Mesendoderm (in vitro differentiated cells): ENCODE measurements around the gene APBB1IP.

Source experiments
- DNase-seq: peaks from one replicate; pipeline ENCODE4 v3.0.0; 2013
- H2AK5ac ChIP-seq: 2 replicates; pipeline ENCODE4 v1.6.1; 2013; ENCODE audit warnings: low read length, inconsistent platforms
- H2BK120ac ChIP-seq: 2 replicates; pipeline ENCODE4 v1.6.1; 2013; ENCODE audit warnings: low read depth, mild to moderate bottlenecking, low read length, moderate library complexity, mixed read lengths
- H2BK15ac ChIP-seq: replicated peaks from 2 replicates; pipeline ENCODE4 v1.6.1; 2013; ENCODE audit warnings: low read depth, mild to moderate bottlenecking, moderate library complexity
- H2BK5ac ChIP-seq: 2 replicates; pipeline ENCODE4 v1.6.1; 2013; ENCODE audit warnings: low read length, inconsistent platforms
- H3K18ac ChIP-seq: 2 replicates; pipeline ENCODE4 v1.6.1; 2013; ENCODE audit warnings: mild to moderate bottlenecking, low read length, mixed read lengths
- H3K23ac ChIP-seq: one replicate; pipeline ENCODE4 v1.6.1; 2013; ENCODE audit warnings: low read length
- H3K27ac ChIP-seq: 2 replicates; pipeline ENCODE4 v1.5.1; 2013; ENCODE audit warnings: low read depth, mild to moderate bottlenecking, inconsistent platforms, low read length, moderate library complexity
- H3K27me3 ChIP-seq: 2 replicates; pipeline ENCODE4 v1.6.1; 2013; ENCODE audit warnings: low read length, control low read depth, mild to moderate bottlenecking, inconsistent platforms; ENCODE audit not compliant: insufficient read depth, poor library complexity
- H3K36me3 ChIP-seq: 2 replicates; pipeline ENCODE4 v1.6.1; 2013; ENCODE audit warnings: low read length, inconsistent platforms; ENCODE audit not compliant: control insufficient read depth, insufficient read depth
- H3K4ac ChIP-seq: one replicate; pipeline ENCODE4 v1.6.1; 2013; ENCODE audit warnings: low read depth, mild to moderate bottlenecking, low read length, moderate library complexity
- H3K4me1 ChIP-seq: 2 replicates; pipeline ENCODE4 v1.6.1; 2013; ENCODE audit warnings: low read depth, low read length, inconsistent platforms; ENCODE audit not compliant: control insufficient read depth
- H3K4me2 ChIP-seq: 2 replicates; pipeline ENCODE4 v1.6.1; 2013; ENCODE audit warnings: low read length
- H3K4me3 ChIP-seq: 2 replicates; pipeline ENCODE4 v1.5.1; 2013; ENCODE audit warnings: mild to moderate bottlenecking, low read length
- H3K56ac ChIP-seq: one replicate; pipeline ENCODE4 v1.6.1; 2013; ENCODE audit warnings: low read length
- H3K79me1 ChIP-seq: 2 replicates; pipeline ENCODE4 v1.6.1; 2013; ENCODE audit warnings: low read length, inconsistent platforms
- H3K79me2 ChIP-seq: 2 replicates; pipeline ENCODE4 v1.6.1; 2013; ENCODE audit warnings: mild to moderate bottlenecking, low read length; ENCODE audit not compliant: control insufficient read depth, insufficient read depth
- H3K9ac ChIP-seq: 2 replicates; pipeline ENCODE4 v1.6.1; 2013; ENCODE audit warnings: low read length, inconsistent platforms
- H4K5ac ChIP-seq: one replicate; pipeline ENCODE4 v1.6.1; 2013; ENCODE audit warnings: low read length
- H4K8ac ChIP-seq: one replicate; pipeline ENCODE4 v1.6.1; 2013; ENCODE audit warnings: low read depth, mild to moderate bottlenecking, control low read depth, low read length, moderate library complexity
- WGBS: extraction: QIAGEN DNeasy Blood & Tissue Kit; methylation state at CpG from one replicate; pipeline ENCODE4 v1.1.7; 2013; ENCODE audit warnings: low lambda C conversion rate, missing lambda C conversion rate; ENCODE audit not compliant: insufficient coverage; ENCODE audit errors: extremely low coverage; 5-methylcytosine and 5-hydroxymethylcytosine counted together

Gene APBB1IP

GRCh38 chr10:26516540-26517101, 78.5 kb downstream of the APBB1IP start:
- no peaks in the 10 kb centered on the region for H3K27me3 ChIP-seq
- peaks cover 4% of the 10 kb centered on the region for H3K4me1 ChIP-seq
- no peak overlapping the region for H2AK5ac ChIP-seq
- H2BK5ac ChIP-seq: no peak overlapping the region
- H2BK15ac ChIP-seq: no peak overlapping the region
- H3K23ac ChIP-seq: no peak overlapping the region
- no peaks in the 10 kb centered on the region for H3K79me1 ChIP-seq
- peak; percentile 93 for DNase-seq
- no peak overlapping the region for H3K9ac ChIP-seq
- no peak overlapping the region for H4K8ac ChIP-seq
- no peaks in the 10 kb centered on the region for H3K79me2 ChIP-seq
- peak overlapping the region; percentile 94 for H3K18ac ChIP-seq
- H2BK120ac ChIP-seq: no peak overlapping the region
- no peak overlapping the region for H4K5ac ChIP-seq
- no peak overlapping the region for H3K4ac ChIP-seq
- H3K4me3 ChIP-seq: no peak overlapping the region
- no peaks in the 10 kb centered on the region for H3K36me3 ChIP-seq
- no peak overlapping the region for H3K4me2 ChIP-seq
- WGBS: no CpG with 5 or more reads among the region's 11 CpGs
- no peak overlapping the region for H3K56ac ChIP-seq
- H3K27ac ChIP-seq: peak overlapping the region; percentile 34

- Histone ChIP-seq H4K5ac (no peak overlapping the region), H2BK5ac (peak overlapping the region; percentile 17), H3K18ac (no peak overlapping the region), H3K4ac (no peak overlapping the region), H3K79me2 (no peaks in the 10 kb centered on the region), H3K4me1 (peaks cover 4% of the 10 kb centered on the region), H2AK5ac (no peak overlapping the region), H2BK15ac (no peak overlapping the region), H3K56ac (peak overlapping the region; percentile 1), H3K4me3 (no peak overlapping the region), H3K27me3 (no peaks in the 10 kb centered on the region), H3K9ac (no peak overlapping the region), H3K4me2 (no peak overlapping the region), H3K79me1 (no peaks in the 10 kb centered on the region), H4K8ac (no peak overlapping the region), H2BK120ac (no peak overlapping the region), H3K36me3 (no peaks in the 10 kb centered on the region), H3K23ac (no peak overlapping the region), H3K27ac (peak overlapping the region; percentile 34)
- DNase-seq: peak; percentile 41
- no CpG with 5 or more reads among the region's 9 CpGs for WGBS
Measured at GRCh38 chr10:26517141-26517867, 79.2 kb downstream of the APBB1IP start.

GRCh38 chr10:26519803-26520202, 81.7 kb downstream of the APBB1IP start:
- Histone ChIP-seq H2BK5ac (no peak overlapping the region), H3K4me3 (no peak overlapping the region), H3K18ac (no peak overlapping the region), H3K4me1 (peaks cover 6% of the 10 kb centered on the region), H3K27ac (no peak overlapping the region), H3K56ac (no peak overlapping the region), H4K8ac (no peak overlapping the region), H3K9ac (no peak overlapping the region), H2AK5ac (no peak overlapping the region), H3K23ac (no peak overlapping the region), H3K4ac (no peak overlapping the region), H2BK15ac (no peak overlapping the region), H3K79me2 (no peaks in the 10 kb centered on the region), H2BK120ac (no peak overlapping the region), H3K4me2 (no peak overlapping the region), H3K36me3 (no peaks in the 10 kb centered on the region), H3K79me1 (no peaks in the 10 kb centered on the region), H4K5ac (no peak overlapping the region), H3K27me3 (no peaks in the 10 kb centered on the region)
- DNase-seq: no peak
- WGBS: no CpG with 5 or more reads among the region's 1 CpG

GRCh38 chr10:26520575-26520974, 82.4 kb downstream of the APBB1IP start:
- no peak for DNase-seq
- no peak overlapping the region for H3K4me3 ChIP-seq
- H3K79me1 ChIP-seq: no peaks in the 10 kb centered on the region
- no peak overlapping the region for H3K23ac ChIP-seq
- no peak overlapping the region for H4K8ac ChIP-seq
- H2BK120ac ChIP-seq: no peak overlapping the region
- H3K4me2 ChIP-seq: no peak overlapping the region
- no peaks in the 10 kb centered on the region for H3K79me2 ChIP-seq
- peaks cover 6% of the 10 kb centered on the region for H3K4me1 ChIP-seq
- H3K27me3 ChIP-seq: no peaks in the 10 kb centered on the region
- H2BK15ac ChIP-seq: no peak overlapping the region
- no peak overlapping the region for H3K4ac ChIP-seq
- H4K5ac ChIP-seq: no peak overlapping the region
- H3K9ac ChIP-seq: no peak overlapping the region
- no peak overlapping the region for H2AK5ac ChIP-seq
- H3K18ac ChIP-seq: no peak overlapping the region
- H3K36me3 ChIP-seq: no peaks in the 10 kb centered on the region
- H3K56ac ChIP-seq: no peak overlapping the region
- H2BK5ac ChIP-seq: no peak overlapping the region
- no CpG with 5 or more reads among the region's 1 CpG for WGBS
- H3K27ac ChIP-seq: no peak overlapping the region

- no peak overlapping the region for H3K4me2 ChIP-seq
- peak overlapping the region; percentile 28 for H3K18ac ChIP-seq
- no peak overlapping the region for H2BK120ac ChIP-seq
- H2BK15ac ChIP-seq: no peak overlapping the region
- no peak overlapping the region for H3K23ac ChIP-seq
- H3K79me2 ChIP-seq: no peaks in the 10 kb centered on the region
- H3K36me3 ChIP-seq: no peaks in the 10 kb centered on the region
- H3K27ac ChIP-seq: no peak overlapping the region
- peak overlapping the region; percentile 70 for H3K4ac ChIP-seq
- no peaks in the 10 kb centered on the region for H3K27me3 ChIP-seq
- no CpG with 5 or more reads among the region's 6 CpGs for WGBS
- H3K9ac ChIP-seq: no peak overlapping the region
- H3K4me3 ChIP-seq: no peak overlapping the region
- no peak overlapping the region for H4K8ac ChIP-seq
- peak; percentile 95 for DNase-seq
- H2AK5ac ChIP-seq: no peak overlapping the region
- no peaks in the 10 kb centered on the region for H3K79me1 ChIP-seq
- no peak overlapping the region for H4K5ac ChIP-seq
- H2BK5ac ChIP-seq: no peak overlapping the region
- no peak overlapping the region for H3K56ac ChIP-seq
- peaks cover 2% of the 10 kb centered on the region for H3K4me1 ChIP-seq
Measured at GRCh38 chr10:26524161-26524896, 86.2 kb downstream of the APBB1IP start.
